ENCODE results near the gene CYLD. TPM values are rescaled to one million over a fixed set of nuclear protein-coding genes. Genes with fewer than 3 reads are reported as not detected.

CYLD gene
- total and polyA plus RNA-seq, 4 donors, result 15.3 to 90.5 (median 26.0) TPM

DNA sequence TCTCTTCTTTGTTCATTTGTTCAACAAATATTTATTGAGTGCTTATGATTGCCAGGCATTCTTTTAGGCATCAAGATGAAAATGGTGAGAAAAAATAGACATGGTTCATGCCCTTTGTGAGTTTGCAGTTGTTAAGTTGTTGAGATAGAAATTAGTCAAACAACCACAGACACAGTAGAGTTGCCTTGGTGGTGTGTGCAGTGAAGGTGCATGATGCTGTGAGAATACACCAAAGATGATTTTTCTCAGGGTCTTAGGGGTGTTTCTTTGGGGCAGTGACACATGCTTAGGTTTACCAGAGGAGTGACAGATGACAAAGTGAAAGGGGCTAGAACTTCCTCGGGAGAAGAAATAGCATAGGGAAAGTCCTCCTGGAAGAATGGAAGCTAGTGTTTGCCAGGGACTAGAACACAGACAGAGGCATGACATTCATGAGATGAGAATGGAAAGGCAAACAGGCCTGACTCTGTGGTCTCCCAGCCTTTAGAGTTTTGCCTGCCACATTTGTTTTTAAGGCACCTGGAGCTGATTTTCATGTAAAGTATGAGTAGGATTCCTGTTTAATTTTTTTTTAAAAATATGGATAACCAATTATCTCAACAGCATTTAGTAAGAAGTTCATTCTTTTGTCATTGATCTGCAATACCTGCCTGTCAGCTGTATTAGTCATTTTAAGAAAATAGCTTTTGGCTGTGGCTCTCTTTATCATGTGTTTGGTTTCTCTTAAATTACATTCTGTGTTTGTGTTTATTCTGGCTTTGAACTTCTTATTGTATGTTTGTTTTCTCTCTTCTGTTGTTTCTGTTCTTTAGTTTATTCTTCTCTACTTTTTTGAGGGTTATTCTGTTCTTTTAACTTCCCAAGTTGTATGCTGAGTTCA lies 36.6 kb downstream of the CYLD start:
- Histone ChIP-seq H3K27ac (ENCODE audit: low read depth in 1 of 2, low read length in 1 of 2) (no peak overlapping the region), H3K4me3 (no peak overlapping the region), H3K36me3 (ENCODE audit: control insufficient read depth in 4 of 4, insufficient read depth in 4 of 4, low read length in 4 of 4) (peaks cover 5 to 30% (median 17%) of the 10 kb centered on the region in 4 donors), H3K9ac (ENCODE audit: insufficient read depth in 1 of 2, low read length in 2 of 2) (no peak overlapping the region), H3K4me1 (ENCODE audit: control insufficient read depth in 5 of 5, insufficient read depth in 5 of 5, low read length in 5 of 5) (peaks cover 0 to 8% (median 0%) of the 10 kb centered on the region in 5 donors), H3K27me3 (ENCODE audit: control insufficient read depth in 3 of 3, insufficient read depth in 3 of 3, low read length in 2 of 3) (no peaks in the 10 kb centered on the region), H3K9me3 (ENCODE audit: control insufficient read depth in 4 of 4, insufficient read depth in 3 of 4, low read length in 3 of 4) (no peaks in the 10 kb centered on the region)
- no peak for DNase-seq
- ATAC-seq (ENCODE audit: insufficient read depth, low FRiP score), result no peak
- TF ChIP-seq CTCF (IDR thresholded peaks at IDR 0.05; ENCODE audit: control extremely low read depth, extremely low read depth), result no peak
- WGBS, 2 donors, result 39 to 73% methylated on average over 1 of the region's 1 CpG

DNA sequence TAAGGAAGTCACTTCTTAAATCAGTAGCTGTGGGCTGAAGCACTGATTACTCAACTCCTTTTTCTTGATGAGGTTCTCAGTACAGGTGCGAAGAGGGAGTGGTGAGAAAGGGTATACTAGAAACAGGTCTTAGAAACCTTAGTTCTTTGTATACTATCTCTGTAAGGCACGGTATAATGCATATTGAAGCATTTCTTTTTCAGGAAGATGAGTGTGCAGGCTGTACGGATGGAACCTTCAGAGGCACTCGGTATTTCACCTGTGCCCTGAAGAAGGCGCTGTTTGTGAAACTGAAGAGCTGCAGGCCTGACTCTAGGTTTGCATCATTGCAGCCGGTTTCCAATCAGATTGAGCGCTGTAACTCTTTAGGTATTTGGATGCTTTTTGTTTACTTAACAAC lies 39.2 kb downstream of the CYLD start:
- no peak overlapping the region for H3K9ac ChIP-seq (ENCODE audit: insufficient read depth in 1 of 2, low read length in 2 of 2)
- H3K27ac ChIP-seq (ENCODE audit: low read depth in 1 of 2, low read length in 1 of 2), result no peak overlapping the region
- H3K27me3 ChIP-seq (ENCODE audit: control insufficient read depth in 3 of 3, insufficient read depth in 3 of 3, low read length in 2 of 3), result no peaks in the 10 kb centered on the region
- no peak for TF ChIP-seq CTCF (IDR thresholded peaks at IDR 0.05; ENCODE audit: control extremely low read depth, extremely low read depth)
- peaks cover 0 to 3% (median 0%) of the 10 kb centered on the region in 5 donors for H3K4me1 ChIP-seq (ENCODE audit: control insufficient read depth in 5 of 5, insufficient read depth in 5 of 5, low read length in 5 of 5)
- H3K4me3 ChIP-seq, result no peak overlapping the region
- ATAC-seq (ENCODE audit: insufficient read depth, low FRiP score) (no peak), DNase-seq (peak in 1 of 3 donors; percentile 8)
- peaks cover 5 to 36% (median 17%) of the 10 kb centered on the region in 4 donors for H3K36me3 ChIP-seq (ENCODE audit: control insufficient read depth in 4 of 4, insufficient read depth in 4 of 4, low read length in 4 of 4)
- no peaks in the 10 kb centered on the region for H3K9me3 ChIP-seq (ENCODE audit: control insufficient read depth in 4 of 4, insufficient read depth in 3 of 4, low read length in 3 of 4)
- WGBS, 2 donors, result 89 to 93% methylated on average over 7 of the region's 7 CpGs

GRCh38 chr16:50781518-50781917 lies 39.6 kb downstream of the CYLD start:
- no peaks in the 10 kb centered on the region for H3K27me3 ChIP-seq (ENCODE audit: control insufficient read depth in 3 of 3, insufficient read depth in 3 of 3, low read length in 2 of 3)
- no peak overlapping the region for H3K4me3 ChIP-seq
- no peaks in the 10 kb centered on the region for H3K9me3 ChIP-seq (ENCODE audit: control insufficient read depth in 4 of 4, insufficient read depth in 3 of 4, low read length in 3 of 4)
- no peak for TF ChIP-seq CTCF (IDR thresholded peaks at IDR 0.05; ENCODE audit: control extremely low read depth, extremely low read depth)
- no peaks in the 10 kb centered on the region for H3K4me1 ChIP-seq (ENCODE audit: control insufficient read depth in 5 of 5, insufficient read depth in 5 of 5, low read length in 5 of 5)
- ATAC-seq (ENCODE audit: insufficient read depth, low FRiP score) (no peak), DNase-seq (no peak)
- H3K27ac ChIP-seq (ENCODE audit: low read depth in 1 of 2, low read length in 1 of 2), result no peak overlapping the region
- 80 to 82% methylated on average over 3 of the region's 3 CpGs for WGBS, 2 donors
- peaks cover 5 to 36% (median 17%) of the 10 kb centered on the region in 4 donors for H3K36me3 ChIP-seq (ENCODE audit: control insufficient read depth in 4 of 4, insufficient read depth in 4 of 4, low read length in 4 of 4)
- no peak overlapping the region for H3K9ac ChIP-seq (ENCODE audit: insufficient read depth in 1 of 2, low read length in 2 of 2)

Data from lung (tissue), 12 donors.